Heart left ventricle (tissue), 16 donors: ENCODE data around the gene DAD1. TPM values are rescaled to one million over a fixed set of nuclear protein-coding genes. Genes with fewer than 3 reads are reported as not detected.
A peak's percentile ranks its signal among the peaks of the same experiment; 100 is the strongest.

Source experiments
- ATAC-seq, 4 donors: fragments of 200-7000 bp; cut with Tn5 transposase; one replicate each; pipeline ENCODE4 v1.9.1; 2020 to 2022; ENCODE audit warnings: moderate library complexity in 4 of 4, mild to moderate bottlenecking in 3 of 4, moderate number of reproducible peaks in 1 of 4
- DNase-seq, 5 donors: peaks; one replicate each; pipeline ENCODE4 v3.0.0-alpha.2; 2020
- H3K27ac ChIP-seq, 12 donors: fragments of 200-600 bp; sonication (generic) in 4 of 12; one replicate each; pipeline versions ENCODE4 v1.5.0 to v1.8.0; 2016 to 2022; ENCODE audit warnings: mild to moderate bottlenecking in 2 of 12
- H3K27me3 ChIP-seq, 9 donors: fragments of 200-600 bp; sonication (generic) in 2 of 9; one replicate each; pipeline versions ENCODE4 v1.5.1 to v1.8.0; 2016 to 2022; ENCODE audit warnings: mild to moderate bottlenecking in 3 of 9
- H3K36me3 ChIP-seq, 9 donors: fragments of 200-600 bp; sonication (generic) in 2 of 9; one replicate each; pipeline versions ENCODE4 v1.5.0 to v1.8.0; 2018 to 2022; ENCODE audit warnings: mild to moderate bottlenecking in 2 of 9
- H3K4me1 ChIP-seq, 12 donors: fragments of 200-600 bp; sonication (generic) in 4 of 12; one replicate each; pipeline versions ENCODE4 v1.5.0 to v1.8.0; 2016 to 2022; ENCODE audit warnings: mild to moderate bottlenecking in 3 of 12
- H3K4me3 ChIP-seq, 12 donors: fragments of 200-600 bp; sonication (generic) in 4 of 12; one replicate each; pipeline versions ENCODE4 v1.5.0 to v1.8.0; 2017 to 2022; ENCODE audit warnings: mild to moderate bottlenecking in 9 of 12, moderate library complexity in 4 of 12
- H3K9me3 ChIP-seq, 12 donors: fragments of 200-600 bp; sonication (generic) in 4 of 12; one replicate each; pipeline versions ENCODE4 v1.5.0 to v1.8.0; 2016 to 2022; ENCODE audit warnings: mild to moderate bottlenecking in 1 of 12
- POLR2A ChIP-seq, 2 donors: fragments of 450-650 bp; IDR thresholded peaks; one replicate each; pipeline ENCODE4 v1.6.1; 2017; ENCODE audit warnings: antibody characterized with exemption in 2 of 2, mild to moderate bottlenecking in 2 of 2, moderate library complexity in 2 of 2
- WGBS, 4 donors: extraction: QIAGEN DNeasy Blood & Tissue Kit in 2 of 4; methylation state at CpG; one replicate each; pipeline versions ENCODE4 v1.1.5 to v1.1.7; 2013 to 2018; 5-methylcytosine and 5-hydroxymethylcytosine counted together
- intact Hi-C, 10 donors: fragments of 100-400 bp; cut with DNase I; formaldehyde crosslinking; loops; one replicate each; pipeline versions ENCODE4 v1.11.1 to v1.14.2; 2022
- polyA plus RNA-seq, 2 donors: library from polyadenylated mRNA; stranded (reverse); fragments of 200-250 nt; gene quantifications; one replicate each; pipeline ENCODE4 v1.2.3, GENCODE V29; 2013
- total RNA-seq, 9 donors: library from RNA; depleted of rRNA in 2 of 9; stranded (reverse); fragments of >200 nt in 2 of 9; fragmentation: NEBNext Ultra II Directional in 3 of 9; extraction: Animal tissue kit (Norgen Biotek cat#: 25700) in 3 of 9; gene quantifications; one replicate each; pipeline versions ENCODE4 v1.1.0 to v1.2.4, GENCODE V29; 2016 to 2023
- TF ChIP-seq, protein P1 (sequence below), 12 donors: fragments of 200-600 bp; sonication (generic) in 4 of 12; IDR thresholded peaks; one replicate each; pipeline versions ENCODE4 v1.5.0 to v1.8.0; 2018 to 2022; ENCODE audit warnings: antibody characterized with exemption in 12 of 12, mild to moderate bottlenecking in 5 of 12
- donor health status: ischemic (EF 13 %, LVEDD 7.1; RV severe dilation, severe dysfunction).
- donor health status: healthy with polysubstance abuse.
- donor health status: DM: no; HTN: yes; CAD: no.
- donor health status: DM: no; HTN: no; CAD: no.
- donor health status: ischemic (EF 25% LVEDD 6.9; RV normal size, moderate dysfunction).
- donor health status: ischemic (EF 25% LVEDD 5.7; RV mildly dilated, moderate dysfunction).
- donor health status: healthy.
- donor health status: DM: yes; HTN: yes; CAD: no.
- donor health status: ischemic (EF 35%, LVEDD 5.7; RV mildly dilated, moderate dysfunction).
- donor health status: nonischemic (EF 11% LVEDD 7.7; RV severe dilation, severe dysfunction).
- donor health status: DM: yes; HTN: yes; CAD: no.
- donor health status: PGD.
- donor health status: ischemic (EF 29% LVEDD 5.4; RV normal size, mild dysfunction).
- donor health status: nonischemic (EF 23%, LVEDD 6.1; RV moderate dilation, normal function).

DAD1 gene
- total and polyA plus RNA-seq, 11 donors: 108 to 402 (median 147) TPM

DNA sequence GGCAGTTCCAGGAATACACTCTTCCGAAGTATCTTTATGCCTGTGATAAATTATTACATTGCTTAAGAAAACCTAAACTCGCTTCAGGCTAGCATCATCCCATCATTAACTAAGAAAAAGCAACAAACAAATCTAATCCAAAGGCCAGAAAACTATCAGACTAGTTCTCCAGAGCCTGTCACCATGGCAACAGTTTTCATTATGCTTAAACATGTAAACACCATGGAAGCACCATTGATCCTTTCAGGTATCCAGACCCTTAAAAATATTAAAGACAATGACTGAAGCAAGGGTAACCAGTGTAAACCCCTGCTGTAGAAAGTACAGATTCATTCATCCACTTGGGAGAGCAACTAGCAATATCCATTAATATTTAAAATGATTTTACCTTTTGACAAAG lies 9.8 kb downstream of the DAD1 start:
- H3K27ac ChIP-seq: no peak overlapping the region
- no peak overlapping the region for H3K4me3 ChIP-seq
- DNase-seq (no peak), ATAC-seq (no peak)
- H3K27me3 ChIP-seq: no peaks in the 10 kb centered on the region
- peaks cover 0 to 22% (median 7%) of the 10 kb centered on the region in 12 donors for H3K4me1 ChIP-seq
- no peak for TF ChIP-seq POLR2A (IDR thresholded peaks at IDR 0.05)
- TF ChIP-seq, protein P1, sequence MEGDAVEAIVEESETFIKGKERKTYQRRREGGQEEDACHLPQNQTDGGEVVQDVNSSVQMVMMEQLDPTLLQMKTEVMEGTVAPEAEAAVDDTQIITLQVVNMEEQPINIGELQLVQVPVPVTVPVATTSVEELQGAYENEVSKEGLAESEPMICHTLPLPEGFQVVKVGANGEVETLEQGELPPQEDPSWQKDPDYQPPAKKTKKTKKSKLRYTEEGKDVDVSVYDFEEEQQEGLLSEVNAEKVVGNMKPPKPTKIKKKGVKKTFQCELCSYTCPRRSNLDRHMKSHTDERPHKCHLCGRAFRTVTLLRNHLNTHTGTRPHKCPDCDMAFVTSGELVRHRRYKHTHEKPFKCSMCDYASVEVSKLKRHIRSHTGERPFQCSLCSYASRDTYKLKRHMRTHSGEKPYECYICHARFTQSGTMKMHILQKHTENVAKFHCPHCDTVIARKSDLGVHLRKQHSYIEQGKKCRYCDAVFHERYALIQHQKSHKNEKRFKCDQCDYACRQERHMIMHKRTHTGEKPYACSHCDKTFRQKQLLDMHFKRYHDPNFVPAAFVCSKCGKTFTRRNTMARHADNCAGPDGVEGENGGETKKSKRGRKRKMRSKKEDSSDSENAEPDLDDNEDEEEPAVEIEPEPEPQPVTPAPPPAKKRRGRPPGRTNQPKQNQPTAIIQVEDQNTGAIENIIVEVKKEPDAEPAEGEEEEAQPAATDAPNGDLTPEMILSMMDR (IDR thresholded peaks at IDR 0.05): no peak
- intact Hi-C loops: loop anchor here in 1 of 10 donors (10.0 kb wide), 1 partner anchor 186 kb away; the partner anchor contains the start of gene OXA1L
- WGBS, 4 donors: 75 to 80% (median 77%) methylated on average over 2 of the region's 2 CpGs
- no peaks in the 10 kb centered on the region for H3K9me3 ChIP-seq
- H3K36me3 ChIP-seq: peaks cover 0 to 42% (median 12%) of the 10 kb centered on the region in 9 donors

DNA sequence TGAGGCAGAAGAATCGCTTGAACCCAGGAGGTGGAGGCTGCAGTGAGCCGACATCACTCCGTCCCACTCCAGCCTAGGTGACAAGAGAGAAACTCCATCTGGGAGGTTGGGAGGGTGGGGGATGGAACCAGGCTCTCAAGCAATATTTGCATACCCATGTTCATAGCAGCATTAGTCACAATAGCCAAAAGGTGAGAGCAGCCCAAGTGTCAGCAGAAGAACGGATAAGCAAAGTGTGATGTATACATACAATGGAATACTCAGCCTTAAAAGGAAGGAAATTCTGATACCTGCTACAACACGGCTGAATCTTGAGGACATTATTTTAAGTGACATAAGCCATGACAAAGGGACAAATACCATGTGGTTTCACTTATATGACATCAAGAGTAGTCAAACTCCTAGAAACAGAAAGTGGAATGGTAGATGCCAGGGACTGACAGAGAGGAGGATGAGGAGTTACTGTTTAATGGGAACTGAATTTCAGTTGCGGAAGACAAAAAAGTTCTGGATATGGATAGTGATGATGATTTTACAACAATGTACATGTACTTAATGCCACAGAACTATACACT lies 11.6 kb downstream of the DAD1 start:
- intact Hi-C loops: loop anchor here in 1 of 10 donors (10.0 kb wide), 1 partner anchor 187 kb away; the partner anchor contains the start of gene OXA1L
- H3K27ac ChIP-seq: no peak overlapping the region
- no peak for ATAC-seq
- no peaks in the 10 kb centered on the region for H3K9me3 ChIP-seq
- peaks cover 0 to 52% (median 30%) of the 10 kb centered on the region in 9 donors for H3K36me3 ChIP-seq
- H3K4me3 ChIP-seq: no peak overlapping the region
- H3K4me1 ChIP-seq: peaks cover 0 to 14% (median 0%) of the 10 kb centered on the region in 12 donors
- 74 to 78% (median 77%) methylated on average over 6 of the region's 6 CpGs for WGBS, 4 donors
- DNase-seq: no peak
- H3K27me3 ChIP-seq: no peaks in the 10 kb centered on the region
- TF ChIP-seq, protein P1 (IDR thresholded peaks at IDR 0.05): no peak
- no peak for TF ChIP-seq POLR2A (IDR thresholded peaks at IDR 0.05)

- WGBS, 4 donors: 94 to 100% (median 96%) methylated on average over 3 of the region's 3 CpGs
Observed at GRCh38 chr14:22573804-22574203, 15.2 kb downstream of the DAD1 start.

DNA sequence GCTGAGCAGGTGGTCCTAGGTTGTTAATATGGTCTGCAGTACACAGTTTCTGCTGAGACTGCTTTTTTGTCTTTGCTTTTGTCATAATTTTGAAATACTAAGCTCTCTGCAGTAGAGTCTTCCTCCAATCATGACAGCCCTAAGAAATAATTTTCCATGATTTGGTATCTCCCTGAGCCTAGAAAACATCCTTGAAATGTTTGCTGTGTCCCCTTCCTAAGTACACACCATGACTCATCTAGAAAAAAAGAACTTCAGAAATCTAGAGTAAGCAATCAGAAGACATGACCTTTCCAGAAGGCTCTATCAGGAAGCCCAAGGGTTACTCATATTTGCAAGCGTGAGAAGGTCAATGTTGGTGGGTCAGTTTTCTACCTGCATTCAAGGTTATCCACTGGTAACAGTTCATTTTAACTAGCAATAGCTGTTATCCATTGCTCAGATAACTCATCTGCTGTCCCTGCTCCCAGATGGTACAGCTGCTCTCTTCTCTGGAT lies 16.4 kb downstream of the DAD1 start:
- Histone ChIP-seq H3K27me3 (no peaks in the 10 kb centered on the region), H3K9me3 (no peaks in the 10 kb centered on the region), H3K4me3 (no peak overlapping the region), H3K36me3 (peaks cover 3 to 73% (median 56%) of the 10 kb centered on the region in 9 donors), H3K4me1 (peaks cover 0 to 26% (median 4%) of the 10 kb centered on the region in 12 donors), H3K27ac (no peak overlapping the region)
- 80 to 95% (median 91%) methylated on average over 1 of the region's 1 CpG for WGBS, 4 donors
- TF ChIP-seq POLR2A (IDR thresholded peaks at IDR 0.05): no peak
- TF ChIP-seq, protein P1 (IDR thresholded peaks at IDR 0.05): no peak
- ATAC-seq (peak in 1 of 4 donors; percentile 50), DNase-seq (no peak)
- intact Hi-C loops: loop anchor here in 6 of 10 donors (5.0 to 10.0 kb wide), 5 partner anchors 80 to 280 kb away; partner anchors contain the start of genes OXA1L (in 1 of the 6) and SLC7A7 (in 1 of the 6)

More at GRCh38 chr14:22573804-22574203, 15.2 kb downstream of the DAD1 start:
- H3K27me3 ChIP-seq: no peaks in the 10 kb centered on the region
- H3K27ac ChIP-seq: no peak overlapping the region
- no peak for ATAC-seq
- peaks cover 3 to 72% (median 52%) of the 10 kb centered on the region in 9 donors for H3K36me3 ChIP-seq
- DNase-seq: no peak
- peaks cover 0 to 15% (median 4%) of the 10 kb centered on the region in 12 donors for H3K4me1 ChIP-seq
- TF ChIP-seq POLR2A (IDR thresholded peaks at IDR 0.05): no peak
- TF ChIP-seq, protein P1 (IDR thresholded peaks at IDR 0.05): no peak
- H3K4me3 ChIP-seq: no peak overlapping the region
- H3K9me3 ChIP-seq: no peaks in the 10 kb centered on the region
- intact Hi-C loops: loop anchor here in 6 of 10 donors (5.0 to 10.0 kb wide), 5 partner anchors 78 to 278 kb away; partner anchors contain the start of genes OXA1L (in 1 of the 6) and SLC7A7 (in 1 of the 6)
